DND-41 (cell line): Measurements from ENCODE around the gene KIF17.

Experiments
- EZH2 ChIP-seq: IDR thresholded peaks from 3 replicates; pipeline ENCODE4 v1.6.1; 2012; ENCODE audit warnings: borderline replicate concordance, low read depth, mild to moderate bottlenecking, moderate library complexity, low read length, inconsistent platforms; ENCODE audit not compliant: severe bottlenecking
- TF ChIP-seq, protein P1 (sequence below): IDR thresholded peaks from 2 replicates; pipeline ENCODE4 v1.5.1; 2012; ENCODE audit warnings: borderline replicate concordance, low read length, moderate library complexity, mild to moderate bottlenecking; ENCODE audit not compliant: poor library complexity, severe bottlenecking; ENCODE audit errors: extremely low read depth

GRCh38 chr1:20719261-20719660 lies 1.5 kb upstream of the KIF17 start:
- TF ChIP-seq, protein P1, sequence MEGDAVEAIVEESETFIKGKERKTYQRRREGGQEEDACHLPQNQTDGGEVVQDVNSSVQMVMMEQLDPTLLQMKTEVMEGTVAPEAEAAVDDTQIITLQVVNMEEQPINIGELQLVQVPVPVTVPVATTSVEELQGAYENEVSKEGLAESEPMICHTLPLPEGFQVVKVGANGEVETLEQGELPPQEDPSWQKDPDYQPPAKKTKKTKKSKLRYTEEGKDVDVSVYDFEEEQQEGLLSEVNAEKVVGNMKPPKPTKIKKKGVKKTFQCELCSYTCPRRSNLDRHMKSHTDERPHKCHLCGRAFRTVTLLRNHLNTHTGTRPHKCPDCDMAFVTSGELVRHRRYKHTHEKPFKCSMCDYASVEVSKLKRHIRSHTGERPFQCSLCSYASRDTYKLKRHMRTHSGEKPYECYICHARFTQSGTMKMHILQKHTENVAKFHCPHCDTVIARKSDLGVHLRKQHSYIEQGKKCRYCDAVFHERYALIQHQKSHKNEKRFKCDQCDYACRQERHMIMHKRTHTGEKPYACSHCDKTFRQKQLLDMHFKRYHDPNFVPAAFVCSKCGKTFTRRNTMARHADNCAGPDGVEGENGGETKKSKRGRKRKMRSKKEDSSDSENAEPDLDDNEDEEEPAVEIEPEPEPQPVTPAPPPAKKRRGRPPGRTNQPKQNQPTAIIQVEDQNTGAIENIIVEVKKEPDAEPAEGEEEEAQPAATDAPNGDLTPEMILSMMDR, result no peak
- TF ChIP-seq EZH2, result no peak
